HK-2 (cell line): ENCODE results near the gene GNG12.
A peak's percentile ranks its signal among the peaks of the same experiment; 100 is the strongest.
"Not testable (repeated sequence)": the region's sequence is repeated elsewhere in the genome, so short reads cannot be mapped to it uniquely, and the experiment has no call there.

Experiments
- DNase-seq: peaks from one replicate; pipeline ENCODE4 v3.0.0-alpha.2; 2018; ENCODE audit not compliant: unreplicated experiment

The GNG12 gene

GRCh38 chr1:67733681-67734322, 99.5 kb downstream of the GNG12 start:
- no peak for DNase-seq

DNA sequence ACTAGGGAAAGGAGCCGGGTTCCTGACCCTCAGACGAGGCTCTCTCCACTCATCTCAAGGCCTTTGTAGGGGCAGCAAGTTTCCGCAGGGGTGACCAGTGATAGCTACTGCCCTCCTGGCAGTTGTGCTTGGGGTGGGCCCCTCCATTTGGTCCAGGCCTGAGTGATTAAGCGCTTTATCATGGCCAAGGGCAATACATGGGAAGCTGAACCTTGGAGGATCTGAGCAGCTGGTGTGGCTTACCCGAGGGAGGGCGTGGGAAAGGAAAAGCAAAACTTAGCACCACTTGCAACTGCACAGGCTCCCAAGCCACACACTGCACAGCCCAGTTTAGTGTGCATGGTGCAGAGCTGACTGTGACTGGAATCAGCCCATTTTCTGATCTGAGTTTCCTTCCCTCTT, 100.5 kb downstream of the GNG12 start:
- no peak for DNase-seq

- no peak for DNase-seq
Observed at GRCh38 chr1:67731322-67731721, 101.9 kb downstream of the GNG12 start.

DNA sequence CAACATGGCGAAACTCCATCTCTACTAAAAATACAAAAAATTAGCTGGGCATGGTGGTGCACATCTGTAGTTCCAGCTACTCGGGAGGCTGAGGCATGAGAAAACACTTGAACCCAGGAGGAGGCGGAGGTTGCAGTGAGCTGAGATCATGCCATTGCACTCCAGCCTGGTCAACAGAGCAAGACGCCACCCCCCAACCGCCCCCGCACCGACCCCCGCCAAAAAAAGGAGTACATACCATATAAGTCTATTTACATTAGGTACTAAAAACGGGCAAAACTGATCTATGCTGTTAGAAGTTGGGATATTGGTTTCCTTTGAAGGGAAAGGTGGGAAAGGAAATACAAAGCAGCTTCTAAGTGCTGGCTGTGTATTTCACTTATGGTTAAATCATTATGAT, 103.0 kb downstream of the GNG12 start:
- not testable (repeated sequence) for DNase-seq

DNA sequence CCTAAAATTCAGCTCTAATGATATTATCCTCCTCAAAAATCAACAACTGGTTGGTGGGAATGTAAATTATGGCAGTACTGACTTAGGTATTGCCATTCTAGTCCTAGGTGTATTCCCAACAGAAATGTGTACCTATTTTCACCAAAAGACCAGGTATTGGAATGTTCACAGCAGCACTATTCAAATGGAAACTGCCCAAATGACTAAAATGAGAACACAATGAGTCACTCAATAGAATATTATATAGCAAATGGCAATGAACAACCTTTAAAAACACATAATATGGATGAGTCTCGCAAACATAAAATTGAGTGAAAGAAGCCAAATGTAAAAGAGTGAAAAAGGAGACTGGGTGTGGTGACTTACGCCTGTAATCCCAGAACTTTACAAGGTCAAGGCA, 103.4 kb downstream of the GNG12 start:
- no peak for DNase-seq

GRCh38 chr1:67726224-67726623, 107.0 kb downstream of the GNG12 start:
- DNase-seq, result no peak

GRCh38 chr1:67724928-67725560, 108.2 kb downstream of the GNG12 start:
- DNase-seq, result peak; percentile 66

GRCh38 chr1:67723620-67724019, 109.6 kb downstream of the GNG12 start:
- no peak for DNase-seq

DNA sequence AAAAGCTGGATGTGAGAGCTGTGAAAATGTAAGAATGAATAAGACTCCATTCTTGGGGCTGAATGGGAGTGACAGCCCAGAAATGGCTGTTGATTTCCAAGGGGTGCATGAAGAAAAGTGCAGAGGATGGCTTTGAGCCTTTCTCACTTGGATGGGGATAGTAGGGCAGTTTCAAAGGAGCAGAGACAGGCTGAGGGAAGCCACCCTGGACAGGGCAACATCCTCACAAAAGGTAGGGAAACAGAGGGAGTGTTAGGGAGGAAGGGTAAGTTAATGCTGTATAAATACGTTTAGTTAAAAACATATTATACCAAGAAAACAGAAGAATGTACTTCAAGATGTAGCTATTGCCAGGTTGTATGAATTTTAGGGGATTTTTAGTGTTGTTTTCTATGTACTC, 110.1 kb downstream of the GNG12 start:
- no peak for DNase-seq

DNA sequence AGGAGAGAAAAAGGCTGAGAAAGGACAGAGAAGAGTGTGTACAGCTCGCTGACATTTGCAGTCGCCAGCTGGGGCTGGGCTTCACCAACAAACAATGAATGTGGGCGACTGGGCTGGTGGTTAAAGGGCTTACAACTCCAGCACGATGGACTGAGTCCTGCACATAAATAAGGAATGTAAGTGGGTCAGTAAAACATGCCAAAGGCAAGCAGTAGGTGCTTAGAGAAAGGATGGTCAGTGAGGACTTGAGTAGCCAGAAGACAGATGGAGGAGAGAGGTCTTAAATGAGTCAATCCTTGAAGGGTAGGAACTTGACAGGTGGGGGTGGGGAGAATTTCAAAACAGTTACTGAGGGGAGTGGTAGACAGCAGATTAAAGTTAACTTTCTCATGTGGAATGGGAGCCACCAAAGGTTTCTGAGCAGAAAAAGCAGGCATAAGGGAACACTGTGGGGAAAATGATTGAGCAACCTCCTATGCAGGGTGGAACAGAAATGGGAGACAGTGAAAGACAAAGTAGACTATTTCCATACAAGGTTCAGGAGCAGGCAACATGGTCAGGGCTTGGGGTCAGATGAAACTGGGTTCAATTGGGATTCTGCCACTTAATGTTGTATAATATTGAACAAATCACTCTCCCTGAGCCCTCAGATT, 110.8 kb downstream of the GNG12 start:
- no peak for DNase-seq

DNA sequence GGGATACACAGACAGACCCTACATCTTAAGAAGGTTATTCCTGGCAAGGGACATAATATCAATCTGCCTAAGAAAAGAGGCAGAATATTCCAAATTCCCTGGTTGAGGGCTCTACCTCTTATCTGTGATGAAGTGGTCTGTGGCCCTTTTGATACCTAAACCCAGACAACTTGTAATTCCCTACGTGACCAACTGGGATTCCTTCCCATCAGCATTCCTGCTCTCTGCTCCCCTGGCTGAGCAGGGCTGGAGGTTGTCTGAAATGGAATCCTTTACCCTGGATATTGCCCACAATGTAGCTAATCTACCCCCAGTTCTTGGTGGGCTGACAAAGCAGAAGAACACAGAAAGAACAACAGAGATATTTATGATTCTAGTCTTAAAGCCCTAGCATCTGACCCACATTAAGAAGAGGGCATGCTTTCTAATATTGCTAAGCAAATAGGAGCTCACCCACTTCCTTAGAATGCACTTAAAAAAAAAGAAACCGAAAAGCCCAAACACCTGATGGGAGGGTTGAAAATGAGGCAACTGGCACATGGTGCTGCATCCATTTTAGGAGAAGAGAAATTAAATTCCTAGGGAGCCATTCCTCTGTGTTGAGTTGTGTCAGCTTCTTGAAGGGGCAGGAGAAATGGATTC, 111.5 kb downstream of the GNG12 start:
- DNase-seq, result no peak

DNA sequence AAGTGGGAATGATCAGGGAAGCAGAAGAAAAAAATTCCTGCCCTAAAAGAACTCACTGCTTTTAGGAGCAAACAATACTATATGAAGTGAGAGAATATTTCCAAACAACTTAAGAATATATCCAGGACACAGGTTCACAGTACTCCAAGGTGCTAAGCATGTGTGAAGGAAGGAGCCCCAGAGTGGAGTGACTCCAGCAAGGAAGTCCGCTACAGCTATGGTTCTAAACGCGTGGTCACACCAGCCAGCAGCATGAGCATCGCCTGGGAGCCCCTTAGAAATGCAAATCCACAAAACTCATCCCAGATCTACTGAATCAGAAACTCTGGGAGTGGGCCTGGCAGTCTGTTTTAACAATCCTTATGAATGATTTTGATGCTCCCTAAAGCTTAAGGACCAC, 112.2 kb downstream of the GNG12 start:
- no peak for DNase-seq

GRCh38 chr1:67719329-67720196, 113.7 kb downstream of the GNG12 start:
- DNase-seq, result no peak

- DNase-seq, result peak; percentile 55
Observed at GRCh38 chr1:67717876-67718275, 115.4 kb downstream of the GNG12 start.

- DNase-seq, result no peak
Observed at GRCh38 chr1:67716800-67717199, 116.5 kb downstream of the GNG12 start.

DNA sequence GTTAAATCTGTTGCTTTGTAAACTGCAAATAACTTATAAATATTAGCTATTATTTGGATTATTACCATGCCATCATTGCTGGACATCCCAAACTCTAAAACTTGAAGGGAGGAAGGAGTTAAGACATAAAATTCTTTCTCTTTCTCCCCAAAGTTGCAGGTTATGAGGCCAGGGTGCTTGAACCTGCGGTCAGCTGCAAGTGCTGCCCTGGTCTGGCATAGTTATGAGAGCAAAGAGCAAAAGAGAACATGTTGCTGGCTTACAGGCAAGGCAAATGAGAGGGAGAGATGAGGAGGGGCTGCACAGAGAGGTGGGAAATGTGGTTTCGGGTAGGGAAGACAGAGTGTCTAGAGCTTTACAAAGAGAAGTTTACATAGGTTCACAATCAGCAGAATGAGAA, 117.4 kb downstream of the GNG12 start:
- no peak for DNase-seq

DNA sequence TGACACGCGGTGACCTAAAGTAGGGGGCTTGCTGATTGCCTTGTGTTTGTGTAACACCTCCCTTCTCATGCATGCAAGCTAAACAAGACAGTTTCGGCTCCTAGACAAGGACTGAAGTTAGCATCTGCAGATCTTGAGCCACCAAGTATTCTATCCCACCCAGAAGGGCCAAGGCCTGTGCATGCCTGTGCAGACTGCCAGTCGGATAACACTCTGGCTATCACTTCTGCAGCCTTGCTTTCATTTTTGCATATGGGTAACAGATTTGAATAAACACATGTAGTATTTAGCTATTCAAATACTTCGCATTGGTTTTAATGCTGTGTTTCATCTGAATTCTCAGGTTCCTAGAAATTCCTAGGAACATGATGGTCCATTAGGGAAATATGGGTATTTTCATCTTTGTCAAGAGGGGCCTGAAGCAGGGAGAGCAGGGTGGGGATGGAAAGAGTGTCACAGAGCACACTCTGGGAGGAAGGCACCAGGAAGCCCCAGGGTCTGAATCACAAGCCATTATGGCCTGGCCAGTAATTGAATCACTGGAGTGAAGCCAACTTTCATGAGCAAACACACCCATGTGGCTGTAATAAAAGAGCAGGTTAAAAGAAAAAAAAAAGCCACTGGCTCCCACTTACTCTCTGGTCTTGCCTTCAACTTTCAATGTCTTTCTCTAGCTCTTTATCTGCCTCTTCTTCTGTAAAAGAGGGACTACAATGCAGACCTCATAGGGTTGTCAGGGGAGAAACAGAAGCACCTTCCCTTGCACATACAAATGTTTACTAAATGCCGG, 120.0 kb downstream of the GNG12 start:
- DNase-seq, result peak; percentile 55

DNA sequence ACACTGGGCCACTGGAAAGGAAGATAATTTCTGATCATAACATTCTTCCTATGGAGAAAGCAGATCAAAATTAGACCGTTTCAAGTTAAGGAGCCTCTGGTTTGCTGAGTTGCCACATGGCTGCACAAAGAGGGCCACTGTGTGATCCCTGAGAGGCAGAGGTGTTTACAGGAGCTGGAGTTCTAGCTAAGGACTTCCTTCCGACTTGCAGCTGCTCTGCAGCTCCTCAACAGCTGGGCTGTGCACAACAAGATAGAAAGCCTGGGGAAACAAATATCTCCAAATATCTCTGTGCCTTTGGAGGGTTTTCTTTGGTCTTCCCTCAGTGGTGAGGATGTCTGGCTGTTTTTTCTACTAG, 121.4 kb downstream of the GNG12 start:
- DNase-seq, result no peak

GRCh38 chr1:67711158-67711854, 122.0 kb downstream of the GNG12 start:
- DNase-seq, result no peak

- no peak for DNase-seq
Observed at GRCh38 chr1:67710417-67710816, 122.8 kb downstream of the GNG12 start.

GRCh38 chr1:67708606-67709005, 124.7 kb downstream of the GNG12 start:
- DNase-seq, result no peak
